Brain microvascular endothelial cell (primary cell): ENCODE data around the gene COL4A6.

Experiments
- DNase-seq: peaks from one replicate; pipeline ENCODE4 v3.0.0-alpha.2; 2020
- H3K27ac ChIP-seq: fragments of 250-450 bp; sonication (Bioruptor Pico); 2 replicates; pipeline ENCODE4 v1.5.1; 2020; ENCODE audit warnings: mild to moderate bottlenecking, moderate library complexity
- H3K27me3 ChIP-seq: fragments of 250-450 bp; sonication (Bioruptor Pico); replicated peaks from 2 replicates; pipeline ENCODE4 v1.5.1; 2020; ENCODE audit warnings: mild to moderate bottlenecking
- H3K36me3 ChIP-seq: fragments of 250-450 bp; sonication (Bioruptor Pico); replicated peaks from 2 replicates; pipeline ENCODE4 v1.5.1; 2020; ENCODE audit warnings: mild to moderate bottlenecking
- H3K4me3 ChIP-seq: 2 replicates; pipeline ENCODE4 v1.5.1; 2011; ENCODE audit warnings: low read depth, mild to moderate bottlenecking, control low read depth, low read length, moderate library complexity
- CTCF ChIP-seq: IDR thresholded peaks from 2 replicates; pipeline ENCODE4 v1.5.1; 2011; ENCODE audit warnings: low read depth, mild to moderate bottlenecking, moderate library complexity, low read length, control low read depth, inconsistent platforms; ENCODE audit errors: missing control alignments
- in situ Hi-C: cut with HindIII; loops from 2 replicates; pipeline ENCODE4 v1.10.0; 2017; ENCODE audit warnings: low sequenced_read_pairs, low pct_ligation_motif_present

Gene COL4A6

GRCh38 chrX:108313669-108314068, 124.6 kb downstream of the COL4A6 start:
- in situ Hi-C loops = no loop called here
- H3K4me3 ChIP-seq = no peak overlapping the region
- H3K27ac ChIP-seq = peak overlapping the region; percentile 73
- TF ChIP-seq CTCF = no peak
- peak; percentile 58 for DNase-seq
- H3K27me3 ChIP-seq = no peaks in the 10 kb centered on the region
- no peaks in the 10 kb centered on the region for H3K36me3 ChIP-seq

- peak overlapping the region; percentile 73 for H3K27ac ChIP-seq
- H3K36me3 ChIP-seq = no peaks in the 10 kb centered on the region
- no peaks in the 10 kb centered on the region for H3K27me3 ChIP-seq
- no peak overlapping the region for H3K4me3 ChIP-seq
- in situ Hi-C loops = no loop called here
- no peak for TF ChIP-seq CTCF
- peak; percentile 70 for DNase-seq
Measured at GRCh38 chrX:108312957-108313356, 125.3 kb downstream of the COL4A6 start.

GRCh38 chrX:108312011-108312410, 126.2 kb downstream of the COL4A6 start:
- no peak for DNase-seq
- no peak for TF ChIP-seq CTCF
- H3K36me3 ChIP-seq = no peaks in the 10 kb centered on the region
- no peak overlapping the region for H3K4me3 ChIP-seq
- no peaks in the 10 kb centered on the region for H3K27me3 ChIP-seq
- in situ Hi-C loops = no loop called here
- peak overlapping the region; percentile 73 for H3K27ac ChIP-seq

- no peak overlapping the region for H3K4me3 ChIP-seq
- peak overlapping the region; percentile 98 for H3K27ac ChIP-seq
- DNase-seq = no peak
- in situ Hi-C loops = no loop called here
- no peak for TF ChIP-seq CTCF
- no peaks in the 10 kb centered on the region for H3K27me3 ChIP-seq
- H3K36me3 ChIP-seq = no peaks in the 10 kb centered on the region
Measured at GRCh38 chrX:108310506-108310905, 127.7 kb downstream of the COL4A6 start.

- no peaks in the 10 kb centered on the region for H3K36me3 ChIP-seq
- in situ Hi-C loops = no loop called here
- DNase-seq = peak; percentile 89
- peak overlapping the region; percentile 98 for H3K27ac ChIP-seq
- no peaks in the 10 kb centered on the region for H3K27me3 ChIP-seq
- TF ChIP-seq CTCF = no peak
- no peak overlapping the region for H3K4me3 ChIP-seq
Measured at GRCh38 chrX:108309144-108309543, 129.1 kb downstream of the COL4A6 start.
